HG03280 (cell line): ENCODE measurements around the gene TMCC1.
"Not testable (repeated sequence)": the region's sequence is repeated elsewhere in the genome, so short reads cannot be mapped to it uniquely, and the experiment has no call there.

Source experiments
- ATAC-seq: cut with Tn5 transposase; IDR thresholded peaks from one replicate; pipeline ENCODE4 v1.9.1; 2021; ENCODE audit warnings: mild to moderate bottlenecking, moderate library complexity; ENCODE audit not compliant: unreplicated experiment

TMCC1 gene

GRCh38 chr3:129777806-129778205, 115.7 kb downstream of the TMCC1 start:
- ATAC-seq: no peak

DNA sequence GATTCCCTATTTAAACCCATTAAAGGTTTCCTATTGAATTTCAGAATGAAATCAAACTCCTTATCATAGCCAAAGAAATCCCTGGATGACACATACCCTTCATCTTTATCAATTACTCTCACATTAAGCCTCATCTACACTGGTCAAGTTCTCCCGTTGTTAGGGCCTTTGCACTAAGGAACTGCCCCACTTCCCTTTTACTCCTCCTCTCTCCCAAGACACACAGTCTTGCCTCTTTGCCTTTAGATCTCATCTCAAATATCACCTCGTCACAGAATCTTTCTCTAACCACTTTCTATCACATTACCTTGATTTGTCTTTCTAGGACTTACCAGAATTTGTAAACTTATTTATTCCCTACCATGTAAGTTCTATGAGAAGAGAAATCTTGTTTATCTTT, 117.6 kb downstream of the TMCC1 start:
- no peak for ATAC-seq

GRCh38 chr3:129773691-129774663, 119.5 kb downstream of the TMCC1 start:
- no peak for ATAC-seq

GRCh38 chr3:129770604-129771003, 122.9 kb downstream of the TMCC1 start:
- ATAC-seq: no peak

DNA sequence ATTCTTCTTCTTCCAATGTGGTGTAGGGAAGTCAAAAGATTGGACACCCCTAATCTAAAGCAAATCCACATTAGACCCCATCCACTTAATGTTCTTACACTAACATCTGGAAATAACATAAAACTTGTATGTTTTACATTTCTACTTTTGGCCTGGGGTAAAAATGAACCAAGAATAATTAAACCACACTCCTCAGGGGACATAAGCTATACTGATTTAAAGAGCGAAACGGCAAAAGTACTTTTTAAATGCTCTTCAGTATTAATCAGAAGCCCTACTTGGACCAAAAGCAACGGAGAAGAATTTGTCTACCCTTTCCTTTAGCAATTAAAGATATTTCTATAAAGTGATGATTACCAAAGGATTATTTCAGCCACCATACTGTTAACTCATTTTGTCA, 123.9 kb downstream of the TMCC1 start:
- ATAC-seq: no peak

DNA sequence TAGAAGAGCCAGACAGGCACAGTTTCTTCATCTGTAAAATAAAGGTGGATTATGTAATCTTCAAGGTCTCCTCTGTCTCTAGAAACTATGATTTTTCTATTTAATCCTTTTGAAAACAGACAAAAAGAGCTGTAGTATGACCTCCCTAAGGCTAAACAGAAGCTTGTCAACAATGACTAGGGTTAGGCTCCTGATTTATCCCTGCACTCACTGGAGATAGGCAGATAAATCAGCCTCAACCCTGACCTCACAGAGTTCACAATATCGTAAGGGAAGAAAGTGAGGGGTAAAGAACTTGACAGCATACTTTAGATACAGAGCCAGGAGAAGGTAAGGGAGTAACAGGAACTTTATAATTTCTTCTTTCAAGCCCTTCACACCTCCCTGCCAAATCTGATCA, 124.8 kb downstream of the TMCC1 start:
- no peak for ATAC-seq

DNA sequence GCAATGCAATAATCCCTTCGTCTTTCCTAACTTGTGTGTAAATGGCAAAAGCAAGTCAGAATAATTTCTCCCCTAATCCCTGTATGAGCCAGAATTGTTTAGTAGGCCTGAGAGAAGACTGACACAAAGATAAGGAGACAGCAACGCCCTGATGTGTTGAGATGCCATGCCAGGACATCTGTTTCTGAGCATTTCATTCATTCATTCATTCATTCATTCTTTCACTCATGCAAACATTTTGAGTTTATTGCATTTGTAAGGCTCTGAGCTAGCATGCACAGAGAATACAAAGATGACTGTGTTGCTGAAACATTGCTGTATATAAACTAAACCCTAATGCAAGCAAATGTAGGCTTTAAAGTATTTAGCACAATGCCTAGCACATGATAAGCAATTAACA, 127.4 kb downstream of the TMCC1 start:
- ATAC-seq: no peak

- no peak for ATAC-seq
These were observed 129.4 kb downstream of the TMCC1 start for GRCh38 chr3:129764090-129764489.

- no peak for ATAC-seq
These were observed 134.7 kb downstream of the TMCC1 start for GRCh38 chr3:129758785-129759320.

DNA sequence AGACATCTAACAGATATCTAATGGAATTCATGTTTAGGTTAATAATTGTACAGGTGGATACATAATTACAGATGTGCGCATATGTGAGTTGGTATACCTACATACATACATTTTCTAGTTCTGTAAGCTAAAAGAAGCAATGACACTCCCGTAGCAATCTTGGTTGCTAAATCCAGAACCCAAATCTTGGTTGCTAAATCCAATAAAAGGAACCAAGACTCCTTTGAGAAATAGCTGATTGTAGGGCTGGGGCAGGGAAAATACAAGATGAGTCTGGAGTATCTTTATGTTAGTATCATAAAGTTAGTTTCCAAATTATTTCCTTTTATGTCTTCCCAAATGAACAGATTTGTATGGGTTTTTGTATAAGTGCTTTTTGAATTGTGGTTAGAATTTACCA, 135.2 kb downstream of the TMCC1 start:
- no peak for ATAC-seq

- no peak for ATAC-seq
These were observed 136.6 kb downstream of the TMCC1 start for GRCh38 chr3:129756871-129757270.

DNA sequence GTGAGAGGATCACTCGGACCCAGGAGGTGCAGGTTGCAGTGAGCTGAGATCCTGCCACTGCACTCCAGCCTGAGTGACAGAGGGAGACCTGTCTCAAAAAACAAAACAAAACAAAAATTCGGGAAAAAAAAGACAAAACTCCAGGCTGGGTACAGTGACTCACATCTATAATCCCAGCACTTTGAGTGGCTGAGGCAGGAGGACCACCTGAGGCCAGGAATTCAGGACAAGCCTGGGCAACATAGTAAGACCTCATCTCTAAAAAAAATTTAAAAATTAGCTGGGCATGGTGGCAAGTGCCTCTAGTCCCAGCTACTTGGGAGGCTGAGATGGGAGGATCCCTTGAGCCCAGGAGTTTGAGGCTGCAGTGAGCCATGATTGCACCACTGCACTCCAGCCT, 142.4 kb downstream of the TMCC1 start:
- ATAC-seq: not testable (repeated sequence)

DNA sequence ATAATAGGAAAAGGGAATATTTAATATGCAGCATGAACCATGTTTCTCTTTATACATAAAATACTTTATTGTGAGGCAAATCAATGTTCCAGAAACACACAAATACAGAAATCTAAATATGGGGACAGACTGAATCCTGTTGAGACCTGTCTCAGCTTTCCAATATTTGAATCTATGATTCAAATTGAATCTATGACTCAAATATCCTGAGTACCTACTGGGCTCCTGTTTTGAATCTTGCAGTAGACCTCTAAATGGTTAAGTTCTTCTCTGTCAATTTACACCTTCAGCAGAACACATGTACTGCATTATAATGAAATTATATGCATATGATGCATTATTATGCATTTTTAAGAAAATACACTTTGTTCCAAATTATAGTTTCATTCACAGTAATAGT, 143.8 kb downstream of the TMCC1 start:
- ATAC-seq: no peak

DNA sequence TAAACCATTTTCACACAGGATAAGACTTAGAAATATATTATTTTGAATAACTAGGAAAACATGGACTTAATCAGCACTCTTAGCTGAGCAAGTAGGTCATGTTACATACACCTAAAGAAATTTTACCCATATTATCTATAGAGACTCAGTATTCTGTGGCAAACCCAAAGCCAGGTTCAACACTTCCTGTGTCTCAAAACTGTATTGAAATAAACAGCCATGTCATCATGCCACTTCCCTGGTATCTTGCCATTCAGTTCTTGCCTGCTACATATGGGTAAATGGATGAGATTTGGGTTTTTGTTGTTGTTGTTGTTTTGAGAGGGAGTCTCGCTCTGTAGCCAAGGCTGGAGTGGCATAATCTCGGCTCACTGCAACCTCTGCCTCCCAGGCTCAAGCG, 145.5 kb downstream of the TMCC1 start:
- no peak for ATAC-seq

DNA sequence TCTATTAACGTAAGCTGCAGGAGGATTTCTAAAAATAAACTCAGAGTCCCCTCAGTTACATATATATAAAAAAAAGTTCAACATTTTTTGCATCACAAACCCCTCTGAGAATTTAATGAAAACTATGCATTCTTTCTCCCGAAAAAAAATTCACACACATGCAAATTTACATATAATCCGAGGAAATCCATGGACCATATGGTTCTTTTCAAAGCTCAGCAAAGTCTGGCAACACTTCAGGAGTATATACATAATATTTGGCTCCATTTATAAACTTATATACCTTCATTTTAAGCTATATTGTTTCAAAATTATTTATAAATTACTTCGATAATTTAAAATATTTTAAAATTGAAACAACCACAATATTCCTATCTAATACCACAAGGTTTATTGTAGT, 146.4 kb downstream of the TMCC1 start:
- ATAC-seq: no peak

DNA sequence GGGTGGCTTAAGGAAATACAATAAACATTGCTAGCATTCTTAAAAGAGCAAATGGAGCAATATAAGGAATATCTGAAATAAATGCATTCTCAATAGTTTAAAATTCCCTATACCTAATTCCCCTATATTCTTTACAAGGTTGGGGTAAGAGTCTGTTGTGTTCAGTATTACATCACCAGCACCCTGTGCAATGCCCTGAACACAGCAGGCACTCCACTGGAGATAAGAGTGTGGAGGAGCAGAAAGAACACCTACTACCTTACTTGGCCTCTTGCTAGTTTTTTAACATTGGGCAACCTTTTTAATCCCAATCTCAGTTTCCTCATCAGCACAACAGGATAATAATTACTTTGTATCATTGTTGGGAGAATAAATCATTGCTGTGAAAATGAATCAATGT, 146.9 kb downstream of the TMCC1 start:
- no peak for ATAC-seq

GRCh38 chr3:129745253-129745652, 148.3 kb downstream of the TMCC1 start:
- no peak for ATAC-seq

DNA sequence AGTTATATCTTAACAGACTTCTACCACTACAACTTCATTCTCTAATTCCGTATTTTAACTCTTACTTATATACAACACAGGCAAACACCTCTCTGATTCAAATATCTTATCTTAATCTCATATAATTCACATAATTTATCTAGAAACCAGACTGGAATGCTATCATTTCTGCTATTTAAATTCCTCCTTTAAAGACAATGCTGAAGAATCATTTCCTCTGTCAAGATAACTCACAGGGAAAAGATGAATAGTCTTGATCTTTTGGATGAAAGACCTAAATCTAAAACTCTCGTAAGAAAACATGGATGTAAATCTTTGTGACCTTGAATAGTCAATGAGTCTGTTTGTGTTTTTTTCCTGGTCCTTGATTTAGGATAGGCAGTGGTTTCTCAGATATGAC, 151.7 kb downstream of the TMCC1 start:
- ATAC-seq: no peak

DNA sequence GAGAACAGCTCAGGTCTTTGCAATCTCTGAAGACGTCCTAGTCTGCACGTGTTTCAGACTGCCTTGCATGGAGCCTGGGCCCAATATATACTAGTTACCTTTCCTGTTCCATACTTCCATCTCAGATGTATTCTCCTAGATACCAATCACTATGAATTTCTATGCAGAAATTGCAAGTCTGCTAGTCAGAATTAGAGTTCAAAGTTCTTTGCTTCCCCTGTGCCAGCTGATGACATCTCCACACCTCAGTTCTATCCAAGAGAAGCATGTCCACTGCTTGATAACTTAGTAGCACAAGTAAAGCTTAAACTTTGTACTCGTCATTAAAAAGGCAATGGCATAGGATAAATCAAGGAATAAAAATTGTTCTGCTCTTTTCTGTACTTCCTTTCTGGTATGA, 153.4 kb downstream of the TMCC1 start:
- no peak for ATAC-seq

DNA sequence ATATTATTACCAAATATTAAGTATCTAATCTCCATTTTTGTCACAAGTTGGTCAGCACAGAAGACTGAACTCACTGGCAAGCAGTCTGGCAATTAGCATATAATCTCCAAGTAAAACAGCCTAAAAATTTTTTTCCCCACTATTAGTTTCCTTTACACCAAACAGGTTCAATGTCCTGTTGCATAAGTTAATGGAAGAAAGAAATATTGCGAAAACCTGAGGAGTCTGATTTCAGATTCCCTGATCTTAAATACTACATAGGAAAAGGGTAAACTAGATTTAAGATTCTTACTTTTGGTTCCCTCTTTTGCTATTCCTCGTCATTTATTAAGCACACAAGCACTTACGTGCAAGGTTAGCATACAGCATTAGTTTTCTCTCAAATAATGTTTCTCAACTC, 153.9 kb downstream of the TMCC1 start:
- no peak for ATAC-seq

DNA sequence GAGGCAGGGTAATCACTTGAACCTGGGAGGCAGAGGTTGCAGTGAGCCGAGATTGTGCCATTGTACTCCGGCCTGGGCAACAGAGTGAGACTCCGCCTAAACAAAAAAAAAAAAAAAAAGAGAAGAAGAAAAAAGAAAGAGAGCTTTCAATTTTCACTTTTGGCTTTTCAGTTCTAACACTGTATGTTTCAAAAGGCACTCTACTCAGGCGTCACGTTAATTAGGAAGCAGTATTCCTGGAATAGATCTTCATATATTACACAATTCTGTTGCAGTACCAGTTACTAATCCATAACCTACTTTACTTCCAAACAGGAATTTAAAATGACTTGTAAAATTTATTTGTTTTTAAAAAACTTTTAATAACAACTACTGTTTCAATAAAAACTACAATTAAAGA, 155.3 kb downstream of the TMCC1 start:
- no peak for ATAC-seq

- no peak for ATAC-seq
These were observed 157.4 kb downstream of the TMCC1 start for GRCh38 chr3:129736070-129736469.

DNA sequence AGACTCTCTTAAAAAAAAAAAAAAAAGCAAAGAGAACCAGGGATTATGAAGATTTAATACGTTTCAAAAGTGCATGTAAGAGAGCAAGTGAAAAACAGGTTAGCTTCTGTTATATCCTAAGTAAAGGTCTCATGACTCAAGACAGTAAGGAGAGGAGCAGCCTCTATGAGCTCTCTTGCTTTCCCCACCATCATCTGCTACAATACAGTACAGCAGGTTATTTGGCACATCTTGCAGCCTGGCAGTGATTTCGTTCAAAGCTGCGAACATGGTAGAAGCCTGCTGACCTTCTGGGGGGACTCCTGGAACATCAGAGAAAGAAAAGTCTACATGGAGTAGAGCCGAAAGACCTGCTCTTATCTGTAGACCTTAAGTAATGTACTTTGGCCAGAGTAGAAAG, 157.9 kb downstream of the TMCC1 start:
- no peak for ATAC-seq
